Adrenal gland (tissue), 12 donors: ENCODE results near the gene PGC. TPM values are rescaled to one million over a fixed set of nuclear protein-coding genes. Genes with fewer than 3 reads are reported as not detected.

Experiments
- DNase-seq, 7 donors: peaks; one replicate each; pipeline ENCODE4 v3.0.0-alpha.2; 2019 to 2020
- H3K27ac ChIP-seq, 5 donors: fragments of 200-600 bp; sonication (generic) in 4 of 5; 1 replicate in 3 of 5; 2 replicates in 2 of 5; pipeline versions ENCODE4 v1.5.1 to v1.8.0; 2016 to 2020; ENCODE audit warnings: mild to moderate bottlenecking in 1 of 5
- H3K27me3 ChIP-seq: fragments of 200-600 bp; 2 replicates; pipeline ENCODE4 v1.8.0; 2021
- H3K36me3 ChIP-seq, 2 donors: fragments of 200-600 bp; replicated peaks in 1 of 2; 1 replicate in 1 of 2; 2 replicates in 1 of 2; pipeline versions ENCODE4 v1.5.1 to v1.8.0; 2018 to 2022
- H3K4me1 ChIP-seq, 2 donors: fragments of 200-600 bp; replicated peaks in 1 of 2; 1 replicate in 1 of 2; 2 replicates in 1 of 2; pipeline versions ENCODE4 v1.5.1 to v1.8.0; 2018 to 2021
- H3K4me3 ChIP-seq, 4 donors: fragments of 200-600 bp; sonication (generic) in 3 of 4; one replicate each; pipeline ENCODE4 v1.5.1; 2016 to 2018
- H3K9me3 ChIP-seq, 3 donors: fragments of 200-600 bp; sonication (generic) in 1 of 3; replicated peaks in 1 of 3; 1 replicate in 2 of 3; 2 replicates in 1 of 3; pipeline versions ENCODE4 v1.5.1 to v1.8.0; 2016 to 2021
- CTCF ChIP-seq, 6 experiments: fragments of 450-650 bp in 4 of 6; fragments of 200-600 bp in 2 of 6; sonication (generic) in 1 of 6; IDR thresholded peaks; 1 replicate in 5 of 6; 2 replicates in 1 of 6; pipeline versions ENCODE4 v1.5.1 to v1.8.0; 2016 to 2021; ENCODE audit warnings: antibody characterized with exemption in 6 of 6, mild to moderate bottlenecking in 2 of 6, moderate library complexity in 1 of 6
- POLR2A ChIP-seq, 2 donors: fragments of 450-650 bp; IDR thresholded peaks; one replicate each; pipeline ENCODE4 v1.6.1; 2017; ENCODE audit warnings: antibody characterized with exemption in 2 of 2, mild to moderate bottlenecking in 2 of 2, moderate library complexity in 1 of 2
- WGBS, 4 donors: extraction: QIAGEN DNeasy Blood & Tissue Kit in 2 of 4; methylation state at CpG; one replicate each; pipeline versions ENCODE4 v1.1.5 to v1.1.7; 2013 to 2017; 5-methylcytosine and 5-hydroxymethylcytosine counted together
- intact Hi-C, 2 donors: fragments of 100-400 bp; cut with DNase I; formaldehyde crosslinking; loops; one replicate each; pipeline versions ENCODE4 v1.14.1 to v1.15.0; 2022 to 2023
- polyA plus RNA-seq, 3 donors: library from polyadenylated mRNA; stranded (reverse); fragments of 200-250 nt in 2 of 3; fragments of 350-450 nt in 1 of 3; fragmentation: Illumina TruSeq in 1 of 3; extraction: RNeasy Lipid Tissue Mini Kit (QIAGEN cat#74804) in 1 of 3; gene quantifications; one replicate each; pipeline ENCODE4 v1.2.3, GENCODE V29; 2013 to 2014
- total RNA-seq, 9 donors: library from RNA; depleted of rRNA in 4 of 9; stranded (reverse); fragments of >200 nt in 4 of 9; fragments of 120-200 nt in 1 of 9; fragmentation: NEBNext Ultra II Directional in 1 of 9; extraction: Animal tissue kit (Norgen Biotek cat#: 25700) in 1 of 9; gene quantifications; one replicate each; pipeline versions ENCODE4 v1.1.0 to v1.2.4, GENCODE V29; 2013 to 2023
- donor health status: healthy with polysubstance abuse.
- donor health status: Bipolar disorder and iron deficiency.
- donor health status: DM: yes; HTN: yes; CAD: no.
- donor health status: DM: no; HTN: no; CAD: no.
- donor health status: DM: no; HTN: no; CAD: no.
- donor health status: DM: yes; HTN: yes; CAD: no.

The PGC gene
- total and polyA plus RNA-seq, 12 donors: 0.57 to 1.6 (median 1.1) TPM; not detected in 8

- peaks cover 14 to 21% of the 10 kb centered on the region in 2 donors for H3K4me1 ChIP-seq
- H3K27ac ChIP-seq: no peak overlapping the region
- H3K9me3 ChIP-seq: no peaks in the 10 kb centered on the region
- intact Hi-C loops: no loop called here
- H3K27me3 ChIP-seq: no peaks in the 10 kb centered on the region
- DNase-seq: peak in 1 of 7 donors; percentile 21
- 93 to 100% (median 98%) methylated on average over 1 of the region's 1 CpG for WGBS, 4 donors
- TF ChIP-seq POLR2A (IDR thresholded peaks at IDR 0.05) (no peak), CTCF (IDR thresholded peaks at IDR 0.05) (no peak)
- H3K36me3 ChIP-seq: peaks cover 0 to 38% of the 10 kb centered on the region in 2 donors
- H3K4me3 ChIP-seq: no peak overlapping the region
Measured at GRCh38 chr6:41790045-41790444, 42.8 kb upstream of the PGC start.

DNA sequence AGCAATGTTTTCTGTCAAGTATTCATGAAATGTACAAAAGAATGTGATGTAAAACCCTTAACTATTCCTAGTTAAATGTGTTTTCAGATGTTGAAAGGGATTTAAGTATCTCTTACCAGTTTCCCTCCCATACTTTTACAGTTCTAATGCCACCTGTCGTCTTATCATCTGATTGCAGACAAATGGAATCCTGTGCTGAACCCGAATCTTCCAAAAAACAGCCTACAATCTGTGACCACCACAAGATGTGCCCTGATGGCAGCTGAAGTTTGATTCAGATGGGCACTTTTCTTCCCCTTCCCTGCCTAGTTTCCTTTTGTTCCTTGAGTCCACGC, 42.2 kb upstream of the PGC start:
- peaks cover 14 to 21% of the 10 kb centered on the region in 2 donors for H3K4me1 ChIP-seq
- H3K27ac ChIP-seq: no peak overlapping the region
- intact Hi-C loops: loop anchor here (10.0 kb wide), 1 partner anchor 145 kb away; no protein-coding TSS in a partner anchor
- H3K9me3 ChIP-seq: no peaks in the 10 kb centered on the region
- peaks cover 0 to 38% of the 10 kb centered on the region in 2 donors for H3K36me3 ChIP-seq
- TF ChIP-seq POLR2A (IDR thresholded peaks at IDR 0.05) (no peak), CTCF (IDR thresholded peaks at IDR 0.05) (no peak)
- no peaks in the 10 kb centered on the region for H3K27me3 ChIP-seq
- 71 to 81% (median 77%) methylated on average over 3 of the region's 3 CpGs for WGBS, 4 donors
- H3K4me3 ChIP-seq: no peak overlapping the region
- peak in 1 of 7 donors; percentile 17 for DNase-seq

- Histone ChIP-seq H3K36me3 (peaks cover 0 to 29% of the 10 kb centered on the region in 2 donors), H3K4me1 (peaks cover 14 to 21% of the 10 kb centered on the region in 2 donors), H3K27ac (peak within 1 kb of the TSS; percentile 80 to 95 (median 92)), H3K9me3 (no peaks in the 10 kb centered on the region), H3K27me3 (no peaks in the 10 kb centered on the region), H3K4me3 (peak within 1 kb of the TSS; percentile 56 to 100 (median 74))
- peak; percentile 94 to 98 (median 96) for DNase-seq
- 0% methylated on average over 17 to 55 of the region's 55 CpGs for WGBS, 4 donors
- TF ChIP-seq CTCF (IDR thresholded peaks at IDR 0.05) (peak; percentile 81 to 99 (median 94)), POLR2A (IDR thresholded peaks at IDR 0.05) (peak; percentile 74 to 93)
- intact Hi-C loops: loop anchor here (10.0 kb wide), 1 partner anchor 147 kb away; no protein-coding TSS in a partner anchor
Measured at GRCh38 chr6:41787219-41787917, 40.2 kb upstream of the PGC start, which contains the start of gene TOMM6. TOMM6 (plus strand) TSS chr6:41787694; CDS start chr6:41787698, 4 bp downstream.

- H3K36me3 ChIP-seq: peaks cover 0 to 22% of the 10 kb centered on the region in 2 donors
- peak in 1 of 2 donors; percentile 60 for TF ChIP-seq POLR2A (IDR thresholded peaks at IDR 0.05)
- TF ChIP-seq CTCF (IDR thresholded peaks at IDR 0.05): peak; percentile 19 to 91 (median 58)
- H3K27ac ChIP-seq: peak overlapping the region; percentile 80 to 95 (median 92)
- 0 to 1% (median 1%) methylated on average over 13 to 58 of the region's 58 CpGs for WGBS, 4 donors
- H3K9me3 ChIP-seq: no peaks in the 10 kb centered on the region
- peak overlapping the region; percentile 5 to 100 (median 57) for H3K4me3 ChIP-seq
- intact Hi-C loops: loop anchor here (10.0 kb wide), 1 partner anchor 148 kb away; no protein-coding TSS in a partner anchor
- H3K27me3 ChIP-seq: no peaks in the 10 kb centered on the region
- DNase-seq: peak; percentile 85 to 92 (median 88)
- H3K4me1 ChIP-seq: peaks cover 15 to 25% of the 10 kb centered on the region in 2 donors
Measured at GRCh38 chr6:41786451-41787218, 39.4 kb upstream of the PGC start.
